ENCODE results near the gene CELSR1. TPM values are rescaled to one million over a fixed set of nuclear protein-coding genes. Genes with fewer than 3 reads are reported as not detected.
A peak's percentile ranks its signal among the peaks of the same experiment; 100 is the strongest.

Gene CELSR1
- total and polyA plus RNA-seq, 2 of the 13 experiments (the other 11 are each of a cell fraction or from before 2014, with no cell fraction given) = 0.78 to 1.8 TPM

- Histone ChIP-seq H3K79me2 (ENCODE audit: insufficient read depth, low read length) (no peaks in the 10 kb centered on the region), H3K27me3 (ENCODE audit: control insufficient read depth in 1 of 2, insufficient read depth in 2 of 2, low read length in 2 of 2) (no peaks in the 10 kb centered on the region), H3K36me3 (replicated peaks in 1 of 2; ENCODE audit: control insufficient read depth in 1 of 2, insufficient read depth in 2 of 2, low read length in 2 of 2) (no peaks in the 10 kb centered on the region), H4K20me1 (ENCODE audit: insufficient read depth, low read length) (no peaks in the 10 kb centered on the region), H3K9me3 (ENCODE audit: low read length) (no peaks in the 10 kb centered on the region), H3K9ac (ENCODE audit: insufficient read depth, low read depth, low read length) (peak overlapping the region; percentile 31; the same call in 1 of the 2 replicates), H2AFZ (ENCODE audit: low read length) (peak overlapping the region; percentile 37), H3K4me3 (replicated peaks in 1 of 3; ENCODE audit: insufficient read depth in 1 of 3, low read depth in 2 of 3, low read length in 3 of 3) (peak overlapping the region; percentile 3 to 51 (median 30); a peak in 5 of 6 replicates), H3K4me1 (ENCODE audit: insufficient read depth, low read length) (peaks cover 36% of the 10 kb centered on the region), H3K4me2 (ENCODE audit: low read depth, low read length) (peak overlapping the region; percentile 77), H3K27ac (ENCODE audit: extremely low read length, insufficient read depth, low read length) (peak overlapping the region; percentile 14)
- in situ Hi-C loops (cut with HindIII; ENCODE audit: extremely low pct_ligation_motif_present, low pct_unique_long_range_greater_than_20kb) = no loop called here
- ChIA-PET POLR2A (interaction anchor here (1.5 kb wide), 2 partner anchors 7 to 8 kb away, joined by 4 to 5 read pairs; no protein-coding TSS in a partner anchor), CTCF (ENCODE audit: low intra/inter-chr PET ratio, low total read pairs) (interaction anchor here (1.8 kb wide), 1 partner anchor 20 kb away, joined by 5 read pairs; no protein-coding TSS in a partner anchor)
- ATAC-seq (peak; percentile 48), FAIRE-seq (peak; percentile 49), DNase-seq (ENCODE audit: low spot score) (peak; percentile 25)
- BruUV-seq (replicated peaks) = no TSS peak
- intact Hi-C loops (cut with micrococcal nuclease; ENCODE audit: unreplicated experiment) = no loop called here
- 0% methylated on average over 7 of the region's 15 CpGs for WGBS (ENCODE audit: low lambda C conversion rate)
- TF ChIP-seq KLF16 (CRISPR knock-in tag; IDR thresholded peaks at IDR 0.05) = no peak
- TF ChIP-seq POLR2AphosphoS2 (IDR thresholded peaks at IDR 0.05; ENCODE audit: low read depth, low read length) = no peak
- TF ChIP-seq ZNF7 (CRISPR knock-in tag; IDR thresholded peaks at IDR 0.05) = no peak
- no peak for TF ChIP-seq PRMT3 (CRISPR knock-in tag; IDR thresholded peaks at IDR 0.05; ENCODE audit: borderline replicate concordance, low read depth)
- TF ChIP-seq ZNF761 (CRISPR knock-in tag; conservative IDR thresholded peaks at IDR 0.05) = no peak
- TF ChIP-seq NFYB (CRISPR knock-in tag; IDR thresholded peaks at IDR 0.05) = no peak
- TF ChIP-seq ZBTB42 (CRISPR knock-in tag; IDR thresholded peaks at IDR 0.05) = no peak
- no peak for TF ChIP-seq JUND (CRISPR knock-in tag; IDR thresholded peaks at IDR 0.05)
- no peak for TF ChIP-seq ZKSCAN1 (IDR thresholded peaks at IDR 0.05; ENCODE audit: low read length)
- TF ChIP-seq ZKSCAN5 (CRISPR knock-in tag; IDR thresholded peaks at IDR 0.05) = no peak
- no peak for TF ChIP-seq ATF7 (IDR thresholded peaks at IDR 0.05)
- TF ChIP-seq ATF7 (CRISPR knock-in tag; IDR thresholded peaks at IDR 0.05) = no peak
- TF ChIP-seq NR1H2 (CRISPR knock-in tag; IDR thresholded peaks at IDR 0.05; ENCODE audit: borderline replicate concordance, low read depth) = no peak
- TF ChIP-seq ZNF280D (CRISPR knock-in tag; IDR thresholded peaks at IDR 0.05) = no peak
- TF ChIP-seq USF2 (IDR thresholded peaks at IDR 0.05; ENCODE audit: low read depth, low read length) = no peak
- no peak for TF ChIP-seq USF2 (CRISPR knock-in tag; IDR thresholded peaks at IDR 0.05; ENCODE audit: borderline replicate concordance)
- no peak for TF ChIP-seq TOE1 (CRISPR knock-in tag; IDR thresholded peaks at IDR 0.05)
- TF ChIP-seq ZNF639 (CRISPR knock-in tag; conservative IDR thresholded peaks at IDR 0.05) = no peak
- TF ChIP-seq CBX1 (IDR thresholded peaks at IDR 0.05; ENCODE audit: low read depth) = no peak
Observed at GRCh38 chr22:46370584-46371291, 166.7 kb downstream of the CELSR1 start.
